HepG2 (cell line): ENCODE data around the gene CGB3. TPM values are rescaled to one million over a fixed set of nuclear protein-coding genes. Genes with fewer than 3 reads are reported as not detected.

Source experiments
- AHDC1 ChIP-seq: sonication (generic); formaldehyde crosslinking; IDR thresholded peaks from 2 replicates; pipeline ENCODE4 v1.5.1; 2020; ENCODE audit warnings: mild to moderate bottlenecking, missing genetic modification reagents, borderline replicate concordance
- SRSF9 ChIP-seq: fragments of 200-400 bp; formaldehyde crosslinking; IDR thresholded peaks from 2 replicates; pipeline ENCODE4 v1.6.1; 2018; ENCODE audit warnings: borderline replicate concordance, mild to moderate bottlenecking, low read depth, low read length; ENCODE audit not compliant: insufficient read depth, poor library complexity, severe bottlenecking
- TCF7 ChIP-seq: sonication (generic); IDR thresholded peaks from 2 replicates; pipeline ENCODE4 v1.6.1; 2016; ENCODE audit warnings: antibody characterized with exemption, low read depth
- XRCC5 ChIP-seq: fragments of 200-400 bp; formaldehyde crosslinking; optimal IDR thresholded peaks from 2 replicates; pipeline ENCODE3; 2017; ENCODE audit warnings: mild to moderate bottlenecking, low read length
- ZBTB21 ChIP-seq: sonication (generic); formaldehyde crosslinking; IDR thresholded peaks from 2 replicates; pipeline ENCODE4 v1.4.0; 2020; ENCODE audit warnings: missing genetic modification reagents
- ZC3H4 ChIP-seq: sonication (generic); formaldehyde crosslinking; IDR thresholded peaks from 2 replicates; pipeline ENCODE4 v1.4.0; 2020; ENCODE audit warnings: missing genetic modification reagents, borderline replicate concordance
- ZNF451 ChIP-seq: sonication (generic); formaldehyde crosslinking; IDR thresholded peaks from 2 replicates; pipeline ENCODE4 v1.5.0; 2020; ENCODE audit warnings: mild to moderate bottlenecking, missing genetic modification reagents
- ZNF720 ChIP-seq: sonication (generic); formaldehyde crosslinking; IDR thresholded peaks from 2 replicates; pipeline ENCODE4 v1.4.0; 2020; ENCODE audit warnings: missing genetic modification reagents
- ZNF816 ChIP-seq: sonication (generic); formaldehyde crosslinking; IDR thresholded peaks from 2 replicates; pipeline ENCODE4 v1.8.0; 2022; ENCODE audit warnings: missing genetic modification reagents, mild to moderate bottlenecking, borderline replicate concordance
- polyA plus RNA-seq, 8 experiments: library from polyadenylated mRNA; depleted of rRNA in 3 of 8; stranded (reverse) in 7 of 8; unstranded in 1 of 8; fragments of >200 nt; fragmentation: Illumina TruSeq in 4 of 8; extraction: Trizol in 4 of 8; gene quantifications; 2 replicates each; pipeline versions ENCODE4 v1.2.1 to v1.2.3, GENCODE V29; 2011 to 2016; ENCODE audit warnings: low read depth in 4 of 8, missing spikeins in 1 of 8, mixed read lengths in 1 of 8; ENCODE audit not compliant: insufficient read depth in 1 of 8
- total RNA-seq, 5 experiments: library from RNA; depleted of rRNA; stranded (reverse); fragments of >200 nt; fragmentation: Illumina TruSeq; extraction: Trizol; gene quantifications; 2 replicates each; pipeline ENCODE4 v1.2.3, GENCODE V29; 2016; ENCODE audit warnings: low read depth in 1 of 5
- TF ChIP-seq, protein P1 (sequence below): sonication (generic); formaldehyde crosslinking; IDR thresholded peaks from 2 replicates; pipeline ENCODE4 v1.4.0; 2020; ENCODE audit warnings: low read depth, missing genetic modification reagents

The CGB3 gene
- total and polyA plus RNA-seq, 2 of the 13 experiments (the other 11 are each of a cell fraction or from before 2014, with no cell fraction given) = not detected

DNA sequence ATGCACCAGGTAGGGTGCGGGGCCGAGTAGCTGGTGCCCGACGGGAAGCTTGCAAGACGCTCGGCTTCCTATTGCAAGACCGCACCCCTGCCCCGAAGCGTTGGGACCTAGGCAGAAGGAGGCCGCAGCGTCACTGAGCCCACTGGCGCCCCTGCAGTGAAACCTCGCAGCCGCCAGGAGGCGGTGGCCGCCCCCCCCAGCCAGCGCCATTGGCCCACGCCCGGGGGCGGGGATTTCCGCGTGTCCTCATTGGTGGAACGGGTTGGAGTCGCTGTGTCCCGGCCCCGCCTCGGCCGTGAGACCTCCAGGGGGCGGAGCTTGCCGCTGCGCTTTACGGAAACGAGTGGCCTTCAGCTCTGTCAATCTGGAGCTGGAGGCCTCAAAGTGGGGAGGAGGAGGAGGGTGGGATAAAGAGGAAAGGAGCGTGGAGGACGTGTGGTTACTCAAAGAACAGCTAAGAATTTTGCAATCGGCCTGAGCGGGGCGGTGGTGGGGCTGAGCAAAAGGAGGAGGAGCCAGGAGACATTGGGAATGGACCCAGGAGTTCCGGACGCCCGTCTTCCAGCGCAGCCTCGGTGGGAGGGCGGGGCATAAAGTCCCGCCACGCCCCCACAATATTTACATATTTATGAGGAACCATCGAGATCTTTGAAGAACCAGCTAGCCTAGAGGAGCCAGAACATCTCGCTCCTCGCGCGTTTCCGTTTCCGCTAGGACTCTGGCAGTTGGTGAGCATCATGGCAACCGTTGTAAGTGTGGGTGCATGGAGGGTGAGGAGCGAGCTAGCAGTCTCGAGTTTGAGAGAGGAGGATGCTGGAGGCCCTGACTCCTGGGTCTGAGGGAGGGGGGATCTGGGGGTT is 30.7 kb downstream of the CGB3 start, which contains the start of the genes GYS1 and RUVBL2 (continued):
- TF ChIP-seq, protein P1, sequence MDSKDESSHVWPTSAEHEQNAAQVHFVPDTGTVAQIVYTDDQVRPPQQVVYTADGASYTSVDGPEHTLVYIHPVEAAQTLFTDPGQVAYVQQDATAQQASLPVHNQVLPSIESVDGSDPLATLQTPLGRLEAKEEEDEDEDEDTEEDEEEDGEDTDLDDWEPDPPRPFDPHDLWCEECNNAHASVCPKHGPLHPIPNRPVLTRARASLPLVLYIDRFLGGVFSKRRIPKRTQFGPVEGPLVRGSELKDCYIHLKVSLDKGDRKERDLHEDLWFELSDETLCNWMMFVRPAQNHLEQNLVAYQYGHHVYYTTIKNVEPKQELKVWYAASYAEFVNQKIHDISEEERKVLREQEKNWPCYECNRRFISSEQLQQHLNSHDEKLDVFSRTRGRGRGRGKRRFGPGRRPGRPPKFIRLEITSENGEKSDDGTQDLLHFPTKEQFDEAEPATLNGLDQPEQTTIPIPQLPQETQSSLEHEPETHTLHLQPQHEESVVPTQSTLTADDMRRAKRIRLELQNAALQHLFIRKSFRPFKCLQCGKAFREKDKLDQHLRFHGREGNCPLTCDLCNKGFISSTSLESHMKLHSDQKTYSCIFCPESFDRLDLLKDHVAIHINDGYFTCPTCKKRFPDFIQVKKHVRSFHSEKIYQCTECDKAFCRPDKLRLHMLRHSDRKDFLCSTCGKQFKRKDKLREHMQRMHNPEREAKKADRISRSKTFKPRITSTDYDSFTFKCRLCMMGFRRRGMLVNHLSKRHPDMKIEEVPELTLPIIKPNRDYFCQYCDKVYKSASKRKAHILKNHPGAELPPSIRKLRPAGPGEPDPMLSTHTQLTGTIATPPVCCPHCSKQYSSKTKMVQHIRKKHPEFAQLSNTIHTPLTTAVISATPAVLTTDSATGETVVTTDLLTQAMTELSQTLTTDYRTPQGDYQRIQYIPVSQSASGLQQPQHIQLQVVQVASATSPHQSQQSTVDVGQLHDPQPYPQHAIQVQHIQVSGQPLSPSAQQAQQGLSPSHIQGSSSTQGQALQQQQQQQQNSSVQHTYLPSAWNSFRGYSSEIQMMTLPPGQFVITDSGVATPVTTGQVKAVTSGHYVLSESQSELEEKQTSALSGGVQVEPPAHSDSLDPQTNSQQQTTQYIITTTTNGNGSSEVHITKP (CRISPR knock-in tag) = no peak
- TF ChIP-seq XRCC5 (peak; percentile 94), SRSF9 (no peak), ZNF720 (CRISPR knock-in tag) (no peak), ZNF451 (CRISPR knock-in tag) (0 out of 2 replicates have a peak, but pooled peaks have one; percentile 52), ZBTB21 (CRISPR knock-in tag) (0 out of 2 replicates have a peak, but pooled peaks have one; percentile 21), ZNF816 (CRISPR knock-in tag) (no peak), ZC3H4 (CRISPR knock-in tag) (no peak), TCF7 (no peak), AHDC1 (CRISPR knock-in tag) (peak; percentile 73; the same call in 1 of the 2 replicates)
